SK-N-SH (cell line): Measurements from ENCODE around the gene RAB7B.

Experiments
- CHD2 ChIP-seq: fragments of 150-350 bp; IDR thresholded peaks from 2 replicates; pipeline ENCODE4 v1.6.1; 2018; ENCODE audit warnings: low read length; ENCODE audit not compliant: partially characterized antibody
- EP300 ChIP-seq, 2 experiments: IDR thresholded peaks; 2 replicates each; pipeline versions ENCODE4 v1.4.0 to v1.6.1; 2012; ENCODE audit warnings: borderline replicate concordance in 1 of 2, low read depth in 1 of 2, low read length in 1 of 2
- FOSL2 ChIP-seq: IDR thresholded peaks from 2 replicates; pipeline ENCODE4 v1.4.0; 2012; ENCODE audit warnings: low read depth, mild to moderate bottlenecking, moderate library complexity, borderline replicate concordance
- GATA2 ChIP-seq: sonication (generic); formaldehyde crosslinking; IDR thresholded peaks from 2 replicates; pipeline ENCODE4 v1.5.0; 2020; ENCODE audit warnings: mild to moderate bottlenecking, missing genetic modification reagents
- JUND ChIP-seq: IDR thresholded peaks from 2 replicates; pipeline ENCODE4 v1.4.0; 2012
- SMC3 ChIP-seq: IDR thresholded peaks from 2 replicates; pipeline ENCODE4 v1.6.1; 2012; ENCODE audit warnings: low read depth, low read length, improper control_type of control experiment
- YY1 ChIP-seq: IDR thresholded peaks from 2 replicates; pipeline ENCODE4 v1.4.0; 2012; ENCODE audit warnings: low read depth, mild to moderate bottlenecking
- TF ChIP-seq, protein P1 (sequence below): fragments of 200-600 bp; sonication (generic); IDR thresholded peaks from 2 replicates; pipeline ENCODE4 v1.6.1; 2017; ENCODE audit warnings: antibody characterized with exemption, mild to moderate bottlenecking, moderate library complexity
- TF ChIP-seq, protein P2 (sequence below): fragments of 150-350 bp; IDR thresholded peaks from 2 replicates; pipeline ENCODE4 v1.6.1; 2017; ENCODE audit warnings: antibody characterized with exemption, low read length, low read depth, borderline replicate concordance
- TF ChIP-seq, protein P3 (sequence below): IDR thresholded peaks from 2 replicates; pipeline ENCODE4; 2012

DNA sequence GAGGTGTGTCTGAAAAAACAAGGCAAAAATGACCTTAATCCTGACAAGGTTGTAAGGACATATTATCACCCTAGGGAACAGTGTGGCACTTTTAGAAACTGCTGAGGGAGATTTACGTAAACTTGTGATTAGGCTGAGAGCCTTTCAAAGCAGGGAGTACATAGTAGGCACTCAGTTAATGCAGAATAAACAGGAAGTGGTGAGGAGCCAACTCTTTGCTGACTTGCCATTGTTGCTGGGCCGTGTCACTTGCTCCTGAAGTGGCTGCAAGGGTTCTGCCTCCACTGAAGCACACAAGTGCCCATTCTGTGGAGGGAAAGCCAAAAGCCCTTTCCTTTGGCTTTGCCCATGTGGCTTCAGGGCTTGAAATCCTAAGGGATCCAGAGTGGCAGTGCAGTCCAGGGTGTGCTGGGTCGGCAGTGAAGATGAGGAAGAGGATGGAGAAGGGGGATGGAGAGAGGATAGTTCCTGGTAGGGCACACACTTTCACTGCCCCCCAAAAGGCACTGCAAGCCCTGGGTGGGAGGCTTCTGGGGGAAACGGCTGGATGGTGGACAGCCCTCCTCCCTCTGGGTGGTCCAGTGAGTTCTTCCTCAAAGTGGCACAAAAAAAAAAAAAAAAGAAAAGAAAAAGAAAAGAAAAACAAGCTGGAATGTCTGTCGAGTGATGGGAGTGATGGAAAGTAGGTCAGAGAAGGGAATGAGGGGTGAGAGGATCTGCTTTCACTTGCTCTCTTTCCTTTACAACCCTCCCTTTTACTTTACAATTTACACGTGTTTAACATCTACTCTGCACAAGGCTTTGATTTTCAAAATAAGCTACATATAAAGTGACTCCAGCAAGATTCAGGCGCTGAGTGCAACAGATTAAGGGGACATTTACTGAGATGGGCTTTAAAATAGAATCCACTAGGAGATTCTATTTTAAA is 36.1 kb upstream of the RAB7B start:
- no peak for TF ChIP-seq EP300 (IDR thresholded peaks at IDR 0.05; ENCODE audit: borderline replicate concordance in 1 of 2, low read depth in 1 of 2, low read length in 1 of 2)
- TF ChIP-seq, protein P1, sequence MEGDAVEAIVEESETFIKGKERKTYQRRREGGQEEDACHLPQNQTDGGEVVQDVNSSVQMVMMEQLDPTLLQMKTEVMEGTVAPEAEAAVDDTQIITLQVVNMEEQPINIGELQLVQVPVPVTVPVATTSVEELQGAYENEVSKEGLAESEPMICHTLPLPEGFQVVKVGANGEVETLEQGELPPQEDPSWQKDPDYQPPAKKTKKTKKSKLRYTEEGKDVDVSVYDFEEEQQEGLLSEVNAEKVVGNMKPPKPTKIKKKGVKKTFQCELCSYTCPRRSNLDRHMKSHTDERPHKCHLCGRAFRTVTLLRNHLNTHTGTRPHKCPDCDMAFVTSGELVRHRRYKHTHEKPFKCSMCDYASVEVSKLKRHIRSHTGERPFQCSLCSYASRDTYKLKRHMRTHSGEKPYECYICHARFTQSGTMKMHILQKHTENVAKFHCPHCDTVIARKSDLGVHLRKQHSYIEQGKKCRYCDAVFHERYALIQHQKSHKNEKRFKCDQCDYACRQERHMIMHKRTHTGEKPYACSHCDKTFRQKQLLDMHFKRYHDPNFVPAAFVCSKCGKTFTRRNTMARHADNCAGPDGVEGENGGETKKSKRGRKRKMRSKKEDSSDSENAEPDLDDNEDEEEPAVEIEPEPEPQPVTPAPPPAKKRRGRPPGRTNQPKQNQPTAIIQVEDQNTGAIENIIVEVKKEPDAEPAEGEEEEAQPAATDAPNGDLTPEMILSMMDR = no peak
- no peak for TF ChIP-seq JUND
- TF ChIP-seq YY1 = no peak
- no peak for TF ChIP-seq SMC3
- TF ChIP-seq, protein P2, sequence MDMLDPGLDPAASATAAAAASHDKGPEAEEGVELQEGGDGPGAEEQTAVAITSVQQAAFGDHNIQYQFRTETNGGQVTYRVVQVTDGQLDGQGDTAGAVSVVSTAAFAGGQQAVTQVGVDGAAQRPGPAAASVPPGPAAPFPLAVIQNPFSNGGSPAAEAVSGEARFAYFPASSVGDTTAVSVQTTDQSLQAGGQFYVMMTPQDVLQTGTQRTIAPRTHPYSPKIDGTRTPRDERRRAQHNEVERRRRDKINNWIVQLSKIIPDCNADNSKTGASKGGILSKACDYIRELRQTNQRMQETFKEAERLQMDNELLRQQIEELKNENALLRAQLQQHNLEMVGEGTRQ = no peak
- no peak for TF ChIP-seq FOSL2
- no peak for TF ChIP-seq CHD2
- no peak for TF ChIP-seq GATA2 (CRISPR knock-in tag)
- TF ChIP-seq, protein P3, sequence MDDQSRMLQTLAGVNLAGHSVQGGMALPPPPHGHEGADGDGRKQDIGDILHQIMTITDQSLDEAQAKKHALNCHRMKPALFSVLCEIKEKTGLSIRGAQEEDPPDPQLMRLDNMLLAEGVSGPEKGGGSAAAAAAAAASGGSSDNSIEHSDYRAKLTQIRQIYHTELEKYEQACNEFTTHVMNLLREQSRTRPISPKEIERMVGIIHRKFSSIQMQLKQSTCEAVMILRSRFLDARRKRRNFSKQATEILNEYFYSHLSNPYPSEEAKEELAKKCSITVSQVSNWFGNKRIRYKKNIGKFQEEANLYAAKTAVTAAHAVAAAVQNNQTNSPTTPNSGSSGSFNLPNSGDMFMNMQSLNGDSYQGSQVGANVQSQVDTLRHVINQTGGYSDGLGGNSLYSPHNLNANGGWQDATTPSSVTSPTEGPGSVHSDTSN = no peak
